Measurements from ENCODE around the gene PPP1R12B.
"Not testable (repeated sequence)": the region's sequence is repeated elsewhere in the genome, so short reads cannot be mapped to it uniquely, and the experiment has no call there.

- TF ChIP-seq, protein P1, sequence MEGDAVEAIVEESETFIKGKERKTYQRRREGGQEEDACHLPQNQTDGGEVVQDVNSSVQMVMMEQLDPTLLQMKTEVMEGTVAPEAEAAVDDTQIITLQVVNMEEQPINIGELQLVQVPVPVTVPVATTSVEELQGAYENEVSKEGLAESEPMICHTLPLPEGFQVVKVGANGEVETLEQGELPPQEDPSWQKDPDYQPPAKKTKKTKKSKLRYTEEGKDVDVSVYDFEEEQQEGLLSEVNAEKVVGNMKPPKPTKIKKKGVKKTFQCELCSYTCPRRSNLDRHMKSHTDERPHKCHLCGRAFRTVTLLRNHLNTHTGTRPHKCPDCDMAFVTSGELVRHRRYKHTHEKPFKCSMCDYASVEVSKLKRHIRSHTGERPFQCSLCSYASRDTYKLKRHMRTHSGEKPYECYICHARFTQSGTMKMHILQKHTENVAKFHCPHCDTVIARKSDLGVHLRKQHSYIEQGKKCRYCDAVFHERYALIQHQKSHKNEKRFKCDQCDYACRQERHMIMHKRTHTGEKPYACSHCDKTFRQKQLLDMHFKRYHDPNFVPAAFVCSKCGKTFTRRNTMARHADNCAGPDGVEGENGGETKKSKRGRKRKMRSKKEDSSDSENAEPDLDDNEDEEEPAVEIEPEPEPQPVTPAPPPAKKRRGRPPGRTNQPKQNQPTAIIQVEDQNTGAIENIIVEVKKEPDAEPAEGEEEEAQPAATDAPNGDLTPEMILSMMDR (optimal IDR thresholded peaks at IDR 0.05 in 1 of 3, IDR thresholded peaks at IDR 0.05 in 1 of 3, conservative IDR thresholded peaks at IDR 0.05 in 1 of 3; ENCODE audit: extremely low read depth in 1 of 3, insufficient read depth in 2 of 3, low read length in 3 of 3) = not testable (repeated sequence)
- TF ChIP-seq EZH2 (IDR thresholded peaks at IDR 0.05; ENCODE audit: low read length) = not testable (repeated sequence)
Observed at GRCh38 chr1:202430111-202430510, 81.6 kb downstream of the PPP1R12B start.

Measured in keratinocyte (primary cell).